Epithelial cell of proximal tubule (primary cell): ENCODE measurements around the gene ZNF329. TPM values are rescaled to one million over a fixed set of nuclear protein-coding genes. Genes with fewer than 3 reads are reported as not detected.

Source experiments
- DNase-seq: peaks from one replicate; pipeline ENCODE4 v3.0.0-alpha.2; 2011; ENCODE audit warnings: low read depth
- H3K4me3 ChIP-seq: 2 replicates; pipeline ENCODE4 v1.5.1; 2011; ENCODE audit warnings: low read depth, mild to moderate bottlenecking, low read length
- CTCF ChIP-seq: conservative IDR thresholded peaks from 2 replicates; pipeline ENCODE4 v1.5.1; 2012; ENCODE audit warnings: low read depth, mild to moderate bottlenecking, low read length
- total RNA-seq: library from RNA; depleted of rRNA; stranded (reverse); fragments of >200 nt; gene quantifications from 2 replicates; pipeline ENCODE4 v1.2.3, GENCODE V29; 2015

ZNF329 gene
- total RNA-seq, 1 donor from 2014 or later = 7.1 TPM

- no peak for TF ChIP-seq CTCF
- H3K4me3 ChIP-seq = no peak overlapping the region
- DNase-seq = no peak
Measured at GRCh38 chr19:58086825-58087710, 63.5 kb downstream of the ZNF329 start.

GRCh38 chr19:58085348-58085875 lies 65.2 kb downstream of the ZNF329 start:
- H3K4me3 ChIP-seq = no peak overlapping the region
- DNase-seq = no peak
- TF ChIP-seq CTCF = no peak

GRCh38 chr19:58084596-58085347 lies 65.8 kb downstream of the ZNF329 start:
- no peak for DNase-seq
- TF ChIP-seq CTCF = no peak
- H3K4me3 ChIP-seq = no peak overlapping the region

DNA sequence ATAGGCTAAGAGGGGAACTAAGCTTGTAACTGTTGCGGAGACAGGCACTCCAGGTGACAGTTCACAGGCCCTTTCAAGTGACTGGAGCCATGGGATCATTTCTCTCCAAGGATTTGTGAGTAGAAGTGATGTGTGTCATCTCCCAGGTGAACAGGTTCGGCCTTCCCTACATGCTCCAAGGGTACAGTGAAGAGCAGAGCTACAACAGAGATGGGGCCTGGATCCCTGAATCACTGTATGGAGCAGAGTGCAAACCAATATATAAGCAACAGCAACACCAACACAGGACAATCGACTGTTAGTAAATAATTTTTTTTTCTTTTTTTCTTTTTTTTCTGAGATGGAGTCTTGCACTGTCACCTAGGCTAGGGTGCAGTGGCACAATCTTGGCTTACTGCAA lies 67.6 kb downstream of the ZNF329 start:
- TF ChIP-seq CTCF = no peak
- DNase-seq = no peak
- H3K4me3 ChIP-seq = no peak overlapping the region

DNA sequence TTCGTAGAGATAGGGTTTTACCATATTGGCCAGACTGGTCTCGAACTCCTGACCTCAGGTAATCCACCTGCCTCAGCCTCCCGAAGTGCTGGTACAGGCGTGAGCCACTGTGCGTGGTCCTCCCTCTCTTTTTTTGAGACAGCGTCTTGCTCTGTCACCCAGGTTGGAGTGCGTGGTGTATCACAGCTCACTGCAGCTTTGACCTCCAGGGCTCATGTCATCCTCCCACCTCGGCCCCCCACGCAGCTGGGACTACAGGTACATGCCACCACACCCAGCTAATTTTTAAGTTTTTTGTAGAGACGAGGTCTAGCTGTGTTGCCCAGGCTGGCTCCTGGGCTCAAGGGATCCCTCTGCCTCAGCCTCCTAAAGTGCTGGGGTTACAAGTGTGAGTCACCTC lies 70.8 kb downstream of the ZNF329 start:
- no peak overlapping the region for H3K4me3 ChIP-seq
- no peak for DNase-seq
- TF ChIP-seq CTCF = no peak

Other genes with a start within 250 kb of the ZNF329 start
- gene ZNF417, start 234.2 kb downstream of the ZNF329 start, total RNA-seq = 4.4 and 6.3 TPM in 2 replicates
- 1.3 and 1.5 TPM in 2 replicates for gene ZNF418, start 215.4 kb downstream of the ZNF329 start, total RNA-seq
- 1.5 and 2.9 TPM in 2 replicates for gene ZNF256, start 203.1 kb downstream of the ZNF329 start, total RNA-seq
- gene C19orf18, start 176.3 kb downstream of the ZNF329 start, total RNA-seq = not detected in 2 replicates
- gene ZNF606, start 148.0 kb downstream of the ZNF329 start, total RNA-seq = 6.2 and 23.6 TPM in 2 replicates
- 0.22 and 0.69 TPM in 2 replicates for gene ZSCAN1, start 116.8 kb downstream of the ZNF329 start, total RNA-seq
- gene ZNF135, start 91.5 kb downstream of the ZNF329 start, total RNA-seq = 1.7 and 3.5 TPM in 2 replicates
- 23.9 and 40.1 TPM in 2 replicates for gene ZSCAN18, start 52.6 kb downstream of the ZNF329 start, total RNA-seq
- 23.6 and 24.7 TPM in 2 replicates for gene ZNF274, start 32.3 kb upstream of the ZNF329 start, total RNA-seq
- gene ZNF544, start 78.1 kb upstream of the ZNF329 start, total RNA-seq = 54.5 and 58.9 TPM in 2 replicates
- gene ZNF8, start 128.2 kb upstream of the ZNF329 start, total RNA-seq = 4.2 and 4.5 TPM in 2 replicates
- gene ERVK3-1, start 154.6 kb upstream of the ZNF329 start, total RNA-seq = 40.4 and 51.0 TPM in 2 replicates
- 1.3 and 1.9 TPM in 2 replicates for gene ZSCAN22, start 176.2 kb upstream of the ZNF329 start, total RNA-seq
- 2.7 and 20.1 TPM in 2 replicates for gene A1BG, start 202.7 kb upstream of the ZNF329 start, total RNA-seq
- 0.06 and 0.14 TPM in 2 replicates for gene ZNF497, start 212.0 kb upstream of the ZNF329 start, total RNA-seq
- 2.4 and 11.5 TPM in 2 replicates for gene ZNF837, start 230.2 kb upstream of the ZNF329 start, total RNA-seq
- gene RPS5, start 236.5 kb upstream of the ZNF329 start, total RNA-seq = 1,628 and 2,421 TPM in 2 replicates
- gene RNF225, start 244.9 kb upstream of the ZNF329 start, total RNA-seq = not detected in 2 replicates